ENCODE measurements around the gene FBXL2. TPM values are rescaled to one million over a fixed set of nuclear protein-coding genes. Genes with fewer than 3 reads are reported as not detected.

FBXL2 gene
- total and polyA plus RNA-seq, 7 donors = 0.19 to 1.3 (median 0.43) TPM

DNA sequence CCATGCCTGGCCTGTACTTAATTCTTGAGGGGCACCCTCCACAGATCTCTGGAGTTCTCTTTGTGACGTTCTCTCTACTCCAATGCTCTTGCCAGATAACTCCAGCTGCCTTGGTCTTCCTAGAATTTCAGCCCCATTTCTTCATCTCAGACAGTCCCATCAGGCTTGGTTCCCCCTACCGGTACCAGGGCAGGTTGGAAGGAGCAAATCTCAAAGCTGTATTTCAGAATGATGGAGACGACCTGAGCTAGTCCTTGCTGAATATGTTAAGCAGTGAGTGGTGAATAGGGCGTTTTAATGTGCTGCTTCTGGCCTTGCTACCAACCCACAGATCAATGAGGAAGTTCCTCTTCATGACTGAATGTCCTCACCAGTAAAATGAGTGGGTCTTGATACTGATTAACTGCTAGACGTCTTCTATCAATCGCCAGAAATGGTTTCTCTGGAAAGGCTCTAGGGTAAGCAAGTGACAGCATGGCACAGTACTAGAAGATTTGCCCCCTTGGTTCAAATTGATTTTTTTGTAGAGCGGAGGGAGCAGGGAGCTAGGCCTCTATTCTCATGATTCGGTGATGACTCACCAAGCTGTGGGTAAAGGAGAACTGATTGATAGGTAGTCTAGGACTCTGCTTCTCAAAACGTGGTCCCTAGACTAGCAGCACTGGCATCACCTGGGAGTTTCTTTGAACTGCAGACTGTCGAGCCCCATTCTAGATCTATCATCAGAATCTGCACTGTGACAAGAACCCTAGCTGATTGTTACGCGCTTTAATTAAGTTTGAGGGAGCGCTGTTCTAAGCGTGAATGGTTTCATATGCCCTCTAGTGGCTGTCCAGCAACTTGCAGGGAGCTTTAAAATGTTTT lies 95.2 kb downstream of the FBXL2 start:
- H3K9me3 ChIP-seq = no peaks in the 10 kb centered on the region
- no peaks in the 10 kb centered on the region for H3K4me1 ChIP-seq
- H3K4me3 ChIP-seq = no peak overlapping the region
- WGBS, 3 donors = 52 to 59% (median 53%) methylated on average over 14 of the region's 14 CpGs
- no peak overlapping the region for H3K27ac ChIP-seq
- no peaks in the 10 kb centered on the region for H3K36me3 ChIP-seq (ENCODE audit: insufficient read depth in 1 of 2, low read depth in 1 of 2)
- ATAC-seq = peak; percentile 51 to 80 (median 63)
- TF ChIP-seq, protein P1, sequence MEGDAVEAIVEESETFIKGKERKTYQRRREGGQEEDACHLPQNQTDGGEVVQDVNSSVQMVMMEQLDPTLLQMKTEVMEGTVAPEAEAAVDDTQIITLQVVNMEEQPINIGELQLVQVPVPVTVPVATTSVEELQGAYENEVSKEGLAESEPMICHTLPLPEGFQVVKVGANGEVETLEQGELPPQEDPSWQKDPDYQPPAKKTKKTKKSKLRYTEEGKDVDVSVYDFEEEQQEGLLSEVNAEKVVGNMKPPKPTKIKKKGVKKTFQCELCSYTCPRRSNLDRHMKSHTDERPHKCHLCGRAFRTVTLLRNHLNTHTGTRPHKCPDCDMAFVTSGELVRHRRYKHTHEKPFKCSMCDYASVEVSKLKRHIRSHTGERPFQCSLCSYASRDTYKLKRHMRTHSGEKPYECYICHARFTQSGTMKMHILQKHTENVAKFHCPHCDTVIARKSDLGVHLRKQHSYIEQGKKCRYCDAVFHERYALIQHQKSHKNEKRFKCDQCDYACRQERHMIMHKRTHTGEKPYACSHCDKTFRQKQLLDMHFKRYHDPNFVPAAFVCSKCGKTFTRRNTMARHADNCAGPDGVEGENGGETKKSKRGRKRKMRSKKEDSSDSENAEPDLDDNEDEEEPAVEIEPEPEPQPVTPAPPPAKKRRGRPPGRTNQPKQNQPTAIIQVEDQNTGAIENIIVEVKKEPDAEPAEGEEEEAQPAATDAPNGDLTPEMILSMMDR (IDR thresholded peaks at IDR 0.05) = peak; percentile 84
- DNase-seq = no peak
- intact Hi-C loops (cut with DNase I) = loop anchor here (1.0 to 5.0 kb wide), 3 partner anchors 238 to 420 kb away; partner anchors contain the start of gene CCR4 (in 1 of the 2)
- H3K27me3 ChIP-seq (ENCODE audit: insufficient read depth in 3 of 3, low read length in 2 of 3) = no peaks in the 10 kb centered on the region

DNA sequence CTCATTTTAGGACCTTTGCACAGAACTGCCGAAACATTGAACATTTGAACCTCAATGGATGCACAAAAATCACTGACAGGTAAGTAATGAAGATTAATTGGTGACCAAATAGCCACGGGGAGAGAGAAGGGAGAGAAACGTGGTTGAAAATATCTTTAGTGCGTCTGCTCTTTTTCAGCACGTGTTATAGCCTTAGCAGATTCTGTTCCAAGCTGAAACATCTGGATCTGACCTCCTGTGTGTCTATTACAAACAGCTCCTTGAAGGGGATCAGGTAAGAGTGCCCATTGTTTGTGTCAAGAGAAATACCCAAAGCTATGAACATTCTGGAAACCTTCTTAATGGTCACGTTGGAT lies 95.8 kb downstream of the FBXL2 start:
- ATAC-seq (no peak), DNase-seq (no peak)
- TF ChIP-seq, protein P1 (IDR thresholded peaks at IDR 0.05) = no peak
- no peaks in the 10 kb centered on the region for H3K4me1 ChIP-seq
- H3K36me3 ChIP-seq (ENCODE audit: insufficient read depth in 1 of 2, low read depth in 1 of 2) = peaks cover 0 to 2% of the 10 kb centered on the region in 2 donors
- WGBS, 3 donors = 49 to 53% (median 52%) methylated on average over 6 of the region's 6 CpGs
- no peaks in the 10 kb centered on the region for H3K27me3 ChIP-seq (ENCODE audit: insufficient read depth in 3 of 3, low read length in 2 of 3)
- no peak overlapping the region for H3K27ac ChIP-seq
- no peaks in the 10 kb centered on the region for H3K9me3 ChIP-seq
- no peak overlapping the region for H3K4me3 ChIP-seq
- intact Hi-C loops (cut with DNase I) = loop anchor here (1.0 to 5.0 kb wide), 3 partner anchors 238 to 421 kb away; partner anchors contain the start of gene CCR4 (in 1 of the 2)

DNA sequence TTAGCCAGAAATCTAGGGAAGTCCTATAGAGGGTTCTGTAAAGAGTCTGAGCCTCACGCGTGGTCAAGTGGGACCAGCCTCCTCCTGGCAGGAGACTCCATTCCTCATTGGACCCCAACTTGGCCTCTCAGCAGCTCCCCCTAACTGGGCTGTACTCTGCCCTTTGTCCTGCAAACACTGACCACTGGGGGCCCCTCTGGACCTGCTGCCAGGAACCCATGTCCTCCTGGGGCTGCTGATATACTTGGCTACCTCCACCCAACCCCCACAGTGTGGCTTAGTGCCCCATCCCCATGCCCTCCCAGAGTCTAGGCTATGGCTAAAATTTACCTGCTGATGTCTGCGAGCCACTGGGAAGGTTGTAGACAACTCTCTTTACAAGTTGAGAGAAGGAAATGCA lies 100.2 kb downstream of the FBXL2 start:
- Histone ChIP-seq H3K27me3 (ENCODE audit: insufficient read depth in 3 of 3, low read length in 2 of 3) (no peaks in the 10 kb centered on the region), H3K36me3 (ENCODE audit: insufficient read depth in 1 of 2, low read depth in 1 of 2) (peaks cover 0 to 6% of the 10 kb centered on the region in 2 donors), H3K4me3 (no peak overlapping the region), H3K9me3 (no peaks in the 10 kb centered on the region), H3K4me1 (peaks cover 6% of the 10 kb centered on the region), H3K27ac (no peak overlapping the region)
- intact Hi-C loops (cut with DNase I) = no loop called here
- 87 to 95% (median 90%) methylated on average over 3 of the region's 3 CpGs for WGBS, 3 donors
- no peak for DNase-seq
- ATAC-seq = peak in 1 of 4 donors; percentile 25
- TF ChIP-seq, protein P1 (IDR thresholded peaks at IDR 0.05) = no peak

DNA sequence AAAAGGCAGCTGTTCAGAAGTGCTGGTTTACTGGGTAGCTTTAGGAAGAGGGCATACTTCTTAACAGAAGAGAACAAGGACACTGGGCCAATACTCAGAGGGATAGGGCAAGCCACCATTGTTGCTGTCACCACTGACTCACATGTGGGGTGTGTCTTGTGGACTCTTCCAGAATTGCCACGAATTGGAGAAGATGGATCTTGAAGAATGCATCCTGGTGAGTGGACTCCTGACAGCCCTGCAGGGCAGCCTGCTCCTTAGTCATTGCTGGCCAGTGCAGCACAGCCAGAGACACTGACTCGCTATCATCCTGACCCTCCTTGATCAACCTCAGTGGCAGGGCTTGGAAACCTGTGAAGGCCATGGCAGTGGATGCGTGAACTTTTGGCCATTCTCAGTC lies 100.7 kb downstream of the FBXL2 start:
- H3K4me1 ChIP-seq = peaks cover 6% of the 10 kb centered on the region
- WGBS, 3 donors = 93 to 96% (median 94%) methylated on average over 3 of the region's 3 CpGs
- TF ChIP-seq, protein P1 (IDR thresholded peaks at IDR 0.05) = no peak
- peaks cover 0 to 6% of the 10 kb centered on the region in 2 donors for H3K36me3 ChIP-seq (ENCODE audit: insufficient read depth in 1 of 2, low read depth in 1 of 2)
- H3K9me3 ChIP-seq = no peaks in the 10 kb centered on the region
- peak in 1 of 4 donors; percentile 22 for ATAC-seq
- intact Hi-C loops (cut with DNase I) = no loop called here
- no peak for DNase-seq
- no peak overlapping the region for H3K4me3 ChIP-seq
- no peak overlapping the region for H3K27ac ChIP-seq
- H3K27me3 ChIP-seq (ENCODE audit: insufficient read depth in 3 of 3, low read length in 2 of 3) = no peaks in the 10 kb centered on the region
